Stimulated activated memory B cell treated with anti-CD40 and anti-IgM and Interleukin-4, amounts not matched to agents 10 μg/mL and 1 μg/mL and 100 μg/mL, for 72 hours (primary cell): ENCODE measurements around the gene TRAM1L1.
A peak's percentile ranks its signal among the peaks of the same experiment; 100 is the strongest.

Experiments
- ATAC-seq: fragments of 150-1000 bp; cut with Tn5 transposase; 2 replicates; pipeline ENCODE4 v1.10.0; 2021
- H3K27ac Mint-ChIP-seq: one replicate; pipeline ENCODE4 v1.8.0; 2022; ENCODE audit warnings: mild to moderate bottlenecking, mixed read lengths
- H3K27me3 Mint-ChIP-seq: one replicate; pipeline ENCODE4 v1.8.0; 2022; ENCODE audit warnings: mixed read lengths
- H3K36me3 Mint-ChIP-seq: one replicate; pipeline ENCODE4 v1.8.0; 2022; ENCODE audit warnings: mixed read lengths
- H3K4me1 Mint-ChIP-seq: one replicate; pipeline ENCODE4 v1.8.0; 2022; ENCODE audit warnings: mixed read lengths
- H3K4me3 Mint-ChIP-seq: one replicate; pipeline ENCODE4 v1.8.0; 2022; ENCODE audit warnings: mild to moderate bottlenecking, moderate library complexity, mixed read lengths
- H3K9me3 Mint-ChIP-seq: one replicate; pipeline ENCODE4 v1.8.0; 2022; ENCODE audit warnings: mixed read lengths

Gene TRAM1L1

GRCh38 chr4:117084866-117085701 is at the start of gene TRAM1L1:
TRAM1L1 (minus strand) TSS chr4:117085576; CDS start chr4:117085393, 183 bp downstream.
- Mint-ChIP-seq H3K4me3 (no peak within 1 kb of the TSS), H3K27ac (no peak within 1 kb of the TSS), H3K27me3 (no peaks in the 10 kb centered on the region), H3K9me3 (peaks cover 5% of the 10 kb centered on the region), H3K36me3 (no peaks in the 10 kb centered on the region), H3K4me1 (no peaks in the 10 kb centered on the region)
- ATAC-seq = no peak

GRCh38 chr4:117134386-117134785 is 49.0 kb upstream of the TRAM1L1 start:
- H3K27ac Mint-ChIP-seq = no peak overlapping the region
- H3K36me3 Mint-ChIP-seq = no peaks in the 10 kb centered on the region
- ATAC-seq = no peak
- H3K27me3 Mint-ChIP-seq = no peaks in the 10 kb centered on the region
- peaks cover 10% of the 10 kb centered on the region for H3K9me3 Mint-ChIP-seq
- no peaks in the 10 kb centered on the region for H3K4me1 Mint-ChIP-seq
- no peak overlapping the region for H3K4me3 Mint-ChIP-seq

GRCh38 chr4:117096886-117097285 is 11.5 kb upstream of the TRAM1L1 start:
- no peaks in the 10 kb centered on the region for H3K4me1 Mint-ChIP-seq
- no peak overlapping the region for H3K4me3 Mint-ChIP-seq
- no peaks in the 10 kb centered on the region for H3K9me3 Mint-ChIP-seq
- no peak for ATAC-seq
- H3K36me3 Mint-ChIP-seq = no peaks in the 10 kb centered on the region
- no peaks in the 10 kb centered on the region for H3K27me3 Mint-ChIP-seq
- H3K27ac Mint-ChIP-seq = no peak overlapping the region

DNA sequence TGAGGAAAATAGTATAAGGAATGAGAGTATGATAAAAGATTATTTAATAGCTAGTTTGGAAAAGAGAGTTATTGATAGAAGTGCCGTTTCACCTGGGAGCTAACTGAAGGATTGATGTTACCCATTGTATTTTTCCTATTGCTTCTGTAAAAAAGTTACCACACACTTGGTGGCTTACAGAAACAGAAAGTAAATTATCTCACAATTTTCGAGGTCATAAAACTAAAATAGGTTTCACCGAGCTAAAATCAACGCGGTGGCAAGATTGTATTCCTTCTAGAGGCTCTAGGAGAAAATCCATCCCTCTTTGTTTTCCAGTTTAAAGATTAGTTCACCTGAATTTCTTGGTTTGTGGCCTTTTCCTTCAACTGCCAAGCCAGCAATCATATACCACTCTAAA is 11.1 kb upstream of the TRAM1L1 start:
- no peak overlapping the region for H3K27ac Mint-ChIP-seq
- H3K27me3 Mint-ChIP-seq = no peaks in the 10 kb centered on the region
- H3K4me3 Mint-ChIP-seq = no peak overlapping the region
- no peak for ATAC-seq
- H3K4me1 Mint-ChIP-seq = no peaks in the 10 kb centered on the region
- no peaks in the 10 kb centered on the region for H3K36me3 Mint-ChIP-seq
- H3K9me3 Mint-ChIP-seq = no peaks in the 10 kb centered on the region

- H3K27me3 Mint-ChIP-seq = no peaks in the 10 kb centered on the region
- H3K9me3 Mint-ChIP-seq = no peaks in the 10 kb centered on the region
- H3K36me3 Mint-ChIP-seq = no peaks in the 10 kb centered on the region
- H3K4me1 Mint-ChIP-seq = no peaks in the 10 kb centered on the region
- H3K4me3 Mint-ChIP-seq = no peak overlapping the region
- no peak for ATAC-seq
- H3K27ac Mint-ChIP-seq = no peak overlapping the region
Observed at GRCh38 chr4:117093571-117093970, 8.2 kb upstream of the TRAM1L1 start.

GRCh38 chr4:117077760-117078159 is 7.6 kb downstream of the TRAM1L1 start:
- H3K27ac Mint-ChIP-seq = no peak overlapping the region
- H3K9me3 Mint-ChIP-seq = no peaks in the 10 kb centered on the region
- H3K4me3 Mint-ChIP-seq = no peak overlapping the region
- no peak for ATAC-seq
- no peaks in the 10 kb centered on the region for H3K36me3 Mint-ChIP-seq
- H3K4me1 Mint-ChIP-seq = no peaks in the 10 kb centered on the region
- H3K27me3 Mint-ChIP-seq = no peaks in the 10 kb centered on the region

GRCh38 chr4:117068120-117068519 is 17.3 kb downstream of the TRAM1L1 start:
- Mint-ChIP-seq H3K27me3 (no peaks in the 10 kb centered on the region), H3K36me3 (no peaks in the 10 kb centered on the region), H3K27ac (no peak overlapping the region), H3K4me3 (no peak overlapping the region), H3K9me3 (peaks cover 4% of the 10 kb centered on the region), H3K4me1 (no peaks in the 10 kb centered on the region)
- ATAC-seq = no peak

DNA sequence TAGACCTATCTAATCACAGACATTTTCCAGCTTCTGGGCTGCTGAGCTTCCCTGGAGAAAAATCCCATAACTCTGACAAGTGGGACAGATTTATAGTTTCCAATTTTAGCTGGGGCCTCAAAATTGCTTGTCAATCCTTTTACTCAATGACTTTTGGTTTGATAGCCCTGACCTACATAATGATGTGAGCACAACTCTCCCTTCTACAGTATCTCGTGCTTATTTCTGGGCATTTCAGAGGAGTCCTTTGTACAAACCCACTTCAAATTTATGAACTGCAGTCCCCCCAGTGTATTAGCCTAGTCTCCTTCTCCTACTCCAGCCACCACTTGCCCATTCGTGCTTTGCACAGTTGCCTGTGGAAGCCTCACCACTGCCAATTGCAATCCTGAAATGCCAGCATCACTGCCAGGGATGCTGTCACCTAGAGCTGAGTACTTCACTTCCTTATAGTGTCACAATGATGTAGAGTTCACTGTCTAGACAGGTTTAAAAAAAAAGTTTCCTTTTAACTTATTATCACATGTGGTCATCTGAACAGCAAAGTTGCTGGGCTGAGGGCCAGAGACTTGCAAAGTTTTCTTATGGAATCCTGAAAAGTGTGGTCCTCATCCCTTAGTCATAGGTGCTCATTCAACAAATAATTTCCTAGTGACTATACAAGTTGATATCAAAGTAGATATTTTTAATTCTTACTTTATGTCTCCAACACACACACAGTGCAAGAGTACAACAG is 21.2 kb downstream of the TRAM1L1 start:
- ATAC-seq = peak; percentile 20
- no peaks in the 10 kb centered on the region for H3K4me1 Mint-ChIP-seq
- H3K36me3 Mint-ChIP-seq = no peaks in the 10 kb centered on the region
- peaks cover 4% of the 10 kb centered on the region for H3K9me3 Mint-ChIP-seq
- no peaks in the 10 kb centered on the region for H3K27me3 Mint-ChIP-seq
- H3K4me3 Mint-ChIP-seq = no peak overlapping the region
- H3K27ac Mint-ChIP-seq = no peak overlapping the region

DNA sequence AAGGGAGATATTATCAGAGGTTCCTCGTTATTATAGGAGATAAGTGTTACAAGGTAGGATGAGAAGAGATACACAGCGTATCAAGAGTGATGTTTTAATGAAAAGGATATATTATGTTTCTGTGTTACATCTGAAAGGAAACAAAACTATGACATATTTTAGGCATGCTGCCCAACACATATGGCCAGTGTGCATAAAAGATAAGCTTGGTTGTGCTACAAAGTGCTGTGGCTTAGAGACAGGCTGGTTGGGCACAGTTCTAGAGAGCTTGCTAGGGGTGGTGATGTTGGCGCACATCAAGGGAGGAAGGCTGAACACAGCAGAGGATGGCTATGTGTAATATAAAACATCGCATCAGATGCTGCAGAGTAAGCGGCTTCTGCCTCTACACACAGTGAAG is 42.4 kb downstream of the TRAM1L1 start:
- Mint-ChIP-seq H3K4me3 (no peak overlapping the region), H3K9me3 (peaks cover 5% of the 10 kb centered on the region), H3K36me3 (no peaks in the 10 kb centered on the region), H3K4me1 (no peaks in the 10 kb centered on the region), H3K27ac (no peak overlapping the region), H3K27me3 (no peaks in the 10 kb centered on the region)
- ATAC-seq = no peak
